ENCODE measurements around the gene PITPNM1. TPM values are rescaled to one million over a fixed set of nuclear protein-coding genes. Genes with fewer than 3 reads are reported as not detected.

The PITPNM1 gene
- total RNA-seq, 1 experiment from 2014 or later = 65.0 TPM

DNA sequence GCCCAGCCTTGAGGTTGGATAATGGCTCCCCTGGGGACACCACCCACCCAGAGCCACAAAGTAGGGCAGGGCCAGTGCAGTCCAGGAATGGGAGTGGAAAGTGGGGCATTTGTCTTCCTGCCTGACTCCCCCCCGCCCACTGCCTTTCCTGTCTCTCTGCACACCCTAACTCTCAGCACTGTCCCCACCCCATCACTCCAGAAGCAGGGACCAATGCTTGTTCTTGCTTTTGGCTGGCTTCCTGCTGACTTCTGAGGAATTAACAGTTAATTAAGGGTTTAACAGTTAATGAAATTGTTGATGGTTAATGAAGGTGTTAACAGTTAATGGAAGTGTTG, 4.7 kb downstream of the PITPNM1 start:
- no peaks in the 10 kb centered on the region for H3K9me3 ChIP-seq
- no peak overlapping the region for H3K4me3 Mint-ChIP-seq (ENCODE audit: unreplicated experiment)
- H3K4me3 ChIP-seq (ENCODE audit: low read depth, low read length) = no peak overlapping the region
- intact Hi-C loops (cut with micrococcal nuclease; ENCODE audit: unreplicated experiment) = loop anchor here (10.0 kb wide), 1 partner anchor 386 kb away; the partner anchor contains the start of gene KDM2A
- no peaks in the 10 kb centered on the region for H3K27me3 Mint-ChIP-seq (ENCODE audit: insufficient read depth, unreplicated experiment)
- BruUV-seq (replicated peaks) = no TSS peak
- peaks cover 66% of the 10 kb centered on the region for H3K36me3 Mint-ChIP-seq (ENCODE audit: insufficient read depth, unreplicated experiment)
- peaks cover 5% of the 10 kb centered on the region for H3K4me1 ChIP-seq
- peaks cover 4% of the 10 kb centered on the region; the same call in 1 of the 2 replicates for H3K36me3 ChIP-seq (ENCODE audit: control insufficient read depth, insufficient read depth, low read length)
- no peaks in the 10 kb centered on the region for H3K9me3 Mint-ChIP-seq (ENCODE audit: unreplicated experiment)
- H3K27me3 ChIP-seq (replicated peaks; ENCODE audit: control insufficient read depth, insufficient read depth, low read length) = no peaks in the 10 kb centered on the region
- CTCF ChIA-PET = interaction anchor here (1.1 kb wide), 1 partner anchor 129 kb away, joined by 5 read pairs; the partner anchor contains the start of gene NUDT8
- TF ChIP-seq, protein P1, sequence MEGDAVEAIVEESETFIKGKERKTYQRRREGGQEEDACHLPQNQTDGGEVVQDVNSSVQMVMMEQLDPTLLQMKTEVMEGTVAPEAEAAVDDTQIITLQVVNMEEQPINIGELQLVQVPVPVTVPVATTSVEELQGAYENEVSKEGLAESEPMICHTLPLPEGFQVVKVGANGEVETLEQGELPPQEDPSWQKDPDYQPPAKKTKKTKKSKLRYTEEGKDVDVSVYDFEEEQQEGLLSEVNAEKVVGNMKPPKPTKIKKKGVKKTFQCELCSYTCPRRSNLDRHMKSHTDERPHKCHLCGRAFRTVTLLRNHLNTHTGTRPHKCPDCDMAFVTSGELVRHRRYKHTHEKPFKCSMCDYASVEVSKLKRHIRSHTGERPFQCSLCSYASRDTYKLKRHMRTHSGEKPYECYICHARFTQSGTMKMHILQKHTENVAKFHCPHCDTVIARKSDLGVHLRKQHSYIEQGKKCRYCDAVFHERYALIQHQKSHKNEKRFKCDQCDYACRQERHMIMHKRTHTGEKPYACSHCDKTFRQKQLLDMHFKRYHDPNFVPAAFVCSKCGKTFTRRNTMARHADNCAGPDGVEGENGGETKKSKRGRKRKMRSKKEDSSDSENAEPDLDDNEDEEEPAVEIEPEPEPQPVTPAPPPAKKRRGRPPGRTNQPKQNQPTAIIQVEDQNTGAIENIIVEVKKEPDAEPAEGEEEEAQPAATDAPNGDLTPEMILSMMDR (IDR thresholded peaks at IDR 0.05; ENCODE audit: insufficient read depth in 1 of 2, low read depth in 1 of 2, low read length in 1 of 2, severe bottlenecking in 1 of 2, unreplicated experiment in 1 of 2) = no peak
- no peak for DNase-seq
- peaks cover 9% of the 10 kb centered on the region for H3K4me1 Mint-ChIP-seq (ENCODE audit: low read depth, unreplicated experiment)
- H3K27ac Mint-ChIP-seq (ENCODE audit: unreplicated experiment) = no peak overlapping the region
- POLR2A ChIA-PET = no interaction called here

DNA sequence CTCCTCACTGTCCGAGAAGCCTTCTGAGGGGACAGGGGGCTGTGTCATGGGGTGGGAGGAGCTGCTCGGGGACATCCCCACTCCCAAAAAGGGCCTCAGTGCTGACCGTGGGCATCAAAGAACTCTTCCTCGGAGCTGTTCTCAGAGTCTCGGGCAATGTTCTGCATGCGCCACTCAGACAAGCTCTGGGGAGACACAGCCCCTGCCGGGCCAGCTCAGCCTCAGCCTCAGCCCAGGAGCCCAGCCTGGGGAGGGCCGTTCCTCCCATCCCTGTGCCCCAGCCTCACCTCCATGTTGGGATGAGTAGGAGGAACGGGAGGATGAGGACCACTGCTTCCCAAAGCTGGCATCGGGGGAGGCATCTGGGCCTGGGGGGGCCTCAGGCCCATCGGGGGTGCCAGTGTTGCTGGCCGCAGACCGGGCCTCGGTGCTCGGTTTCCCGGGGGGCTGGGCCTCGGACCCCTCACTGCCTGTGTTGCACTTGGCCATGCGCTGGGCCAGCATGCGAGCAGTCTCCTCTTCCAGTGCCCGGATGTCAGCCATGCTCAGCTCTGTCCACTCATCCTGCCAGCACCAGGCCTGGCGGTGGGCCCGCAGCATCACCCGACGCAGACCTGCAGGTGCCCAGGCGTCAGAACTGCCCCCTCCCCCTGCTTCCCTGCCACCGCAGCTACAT, 5.2 kb downstream of the PITPNM1 start:
- Mint-ChIP-seq H3K27ac (ENCODE audit: unreplicated experiment) (no peak overlapping the region), H3K36me3 (ENCODE audit: insufficient read depth, unreplicated experiment) (peaks cover 66% of the 10 kb centered on the region), H3K9me3 (ENCODE audit: unreplicated experiment) (no peaks in the 10 kb centered on the region), H3K4me3 (ENCODE audit: unreplicated experiment) (no peak overlapping the region), H3K4me1 (ENCODE audit: low read depth, unreplicated experiment) (peaks cover 7% of the 10 kb centered on the region), H3K27me3 (ENCODE audit: insufficient read depth, unreplicated experiment) (no peaks in the 10 kb centered on the region)
- intact Hi-C loops (cut with micrococcal nuclease; ENCODE audit: unreplicated experiment) = loop anchor here (10.0 kb wide), 1 partner anchor 385 kb away; the partner anchor contains the start of gene KDM2A
- peaks cover 3% of the 10 kb centered on the region; the same call in 1 of the 2 replicates for H3K4me1 ChIP-seq
- H3K27me3 ChIP-seq (replicated peaks; ENCODE audit: control insufficient read depth, insufficient read depth, low read length) = no peaks in the 10 kb centered on the region
- peak in 1 of 2 experiments; percentile 37 for DNase-seq
- H3K36me3 ChIP-seq (ENCODE audit: control insufficient read depth, insufficient read depth, low read length) = peaks cover 4% of the 10 kb centered on the region; the same call in 1 of the 2 replicates
- TF ChIP-seq, protein P1 (IDR thresholded peaks at IDR 0.05; ENCODE audit: insufficient read depth in 1 of 2, low read depth in 1 of 2, low read length in 1 of 2, severe bottlenecking in 1 of 2, unreplicated experiment in 1 of 2) = no peak
- H3K9me3 ChIP-seq = no peaks in the 10 kb centered on the region
- no TSS peak for BruUV-seq (replicated peaks)
- no peak overlapping the region for H3K4me3 ChIP-seq (ENCODE audit: low read depth, low read length)
- ChIA-PET CTCF (interaction anchor here (1.1 kb wide), 1 partner anchor 130 kb away, joined by 5 read pairs; the partner anchor contains the start of gene NUDT8), POLR2A (no interaction called here)

DNA sequence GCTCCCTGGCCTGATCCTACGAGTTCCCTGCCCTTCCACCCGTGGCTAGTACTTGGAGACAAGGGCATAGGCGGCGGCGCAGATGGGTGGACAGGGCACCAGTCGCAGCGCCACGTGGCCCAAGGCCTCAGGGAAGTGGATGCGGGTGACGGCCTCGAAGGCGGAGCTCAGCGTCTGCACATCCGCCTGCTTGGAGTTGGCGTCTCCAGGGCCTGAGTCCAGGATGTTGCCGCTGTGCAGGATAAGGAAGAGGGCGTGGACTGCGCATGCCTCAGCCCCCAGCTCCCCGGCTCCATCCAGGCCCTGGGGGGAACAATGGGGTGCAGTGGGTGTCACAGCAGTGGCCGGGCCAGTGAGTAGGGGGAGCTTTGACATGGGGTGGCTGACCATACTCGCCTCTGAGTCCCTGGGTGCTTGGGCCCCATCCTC, 6.6 kb downstream of the PITPNM1 start:
- Mint-ChIP-seq H3K4me3 (ENCODE audit: unreplicated experiment) (no peak overlapping the region), H3K4me1 (ENCODE audit: low read depth, unreplicated experiment) (peaks cover 7% of the 10 kb centered on the region), H3K27ac (ENCODE audit: unreplicated experiment) (no peak overlapping the region), H3K9me3 (ENCODE audit: unreplicated experiment) (no peaks in the 10 kb centered on the region), H3K36me3 (ENCODE audit: insufficient read depth, unreplicated experiment) (peaks cover 71% of the 10 kb centered on the region), H3K27me3 (ENCODE audit: insufficient read depth, unreplicated experiment) (no peaks in the 10 kb centered on the region)
- no peak for DNase-seq
- H3K4me3 ChIP-seq (ENCODE audit: low read depth, low read length) = no peak overlapping the region
- H3K4me1 ChIP-seq = no peaks in the 10 kb centered on the region; the same call in 1 of the 2 replicates
- POLR2A ChIA-PET = interaction anchor here (0.5 kb wide), 1 partner anchor 71 kb away, joined by 8 read pairs; no protein-coding TSS in a partner anchor
- intact Hi-C loops (cut with micrococcal nuclease; ENCODE audit: unreplicated experiment) = no loop called here
- no peaks in the 10 kb centered on the region for H3K9me3 ChIP-seq
- no TSS peak for BruUV-seq (replicated peaks)
- no peaks in the 10 kb centered on the region for H3K27me3 ChIP-seq (replicated peaks; ENCODE audit: control insufficient read depth, insufficient read depth, low read length)
- CTCF ChIA-PET = interaction anchor here (0.6 kb wide), 1 partner anchor 338 kb away, joined by 3 read pairs; no protein-coding TSS in a partner anchor
- TF ChIP-seq, protein P1 (IDR thresholded peaks at IDR 0.05; ENCODE audit: insufficient read depth in 1 of 2, low read depth in 1 of 2, low read length in 1 of 2, severe bottlenecking in 1 of 2, unreplicated experiment in 1 of 2) = no peak
- peaks cover 4% of the 10 kb centered on the region; the same call in 1 of the 2 replicates for H3K36me3 ChIP-seq (ENCODE audit: control insufficient read depth, insufficient read depth, low read length)
